HUES64 (cell line): ENCODE measurements around the gene ZNF775.

Experiments used
- H3K27ac ChIP-seq: 2 replicates; pipeline ENCODE4 v1.7.0; 2013; ENCODE audit warnings: low read depth, low read length, inconsistent platforms
- H3K27me3 ChIP-seq: 2 replicates; pipeline ENCODE4 v1.6.1; 2013; ENCODE audit warnings: mild to moderate bottlenecking, low read length; ENCODE audit not compliant: insufficient read depth
- H3K36me3 ChIP-seq: 2 replicates; pipeline ENCODE4 v1.6.1; 2013; ENCODE audit warnings: mild to moderate bottlenecking, low read length; ENCODE audit not compliant: insufficient read depth
- H3K4me1 ChIP-seq: 2 replicates; pipeline ENCODE4 v1.6.1; 2013; ENCODE audit warnings: mild to moderate bottlenecking, low read length, moderate library complexity; ENCODE audit not compliant: insufficient read depth
- H3K4me3 ChIP-seq: 2 replicates; pipeline ENCODE4 v1.5.1; 2013; ENCODE audit warnings: mild to moderate bottlenecking, low read length, moderate library complexity
- H3K9ac ChIP-seq: 2 replicates; pipeline ENCODE4 v1.6.1; 2013; ENCODE audit warnings: mild to moderate bottlenecking, low read depth, low read length
- H3K9me3 ChIP-seq: 2 replicates; pipeline ENCODE4 v1.6.1; 2013; ENCODE audit warnings: low read depth, low read length; ENCODE audit not compliant: insufficient read depth
- WGBS: fragments of 150-250, 120-280 bp; methylation state at CpG from one replicate; pipeline ENCODE4 v1.1.7; 2013; ENCODE audit warnings: missing lambda C conversion rate; 5-methylcytosine and 5-hydroxymethylcytosine counted together

The ZNF775 gene

GRCh38 chr7:150404172-150404804, 25.2 kb downstream of the ZNF775 start:
- Histone ChIP-seq H3K27me3 (no peaks in the 10 kb centered on the region), H3K9ac (peak overlapping the region; percentile 81), H3K36me3 (peaks cover 4% of the 10 kb centered on the region), H3K4me3 (peak overlapping the region; percentile 66), H3K9me3 (no peaks in the 10 kb centered on the region), H3K4me1 (peaks cover 59% of the 10 kb centered on the region), H3K27ac (peak overlapping the region; percentile 98)
- 61% methylated on average over 16 of the region's 16 CpGs for WGBS

- Histone ChIP-seq H3K9me3 (no peaks in the 10 kb centered on the region), H3K27me3 (no peaks in the 10 kb centered on the region), H3K36me3 (peaks cover 8% of the 10 kb centered on the region), H3K4me1 (peaks cover 52% of the 10 kb centered on the region), H3K9ac (peak overlapping the region; percentile 81), H3K4me3 (peak overlapping the region; percentile 66), H3K27ac (peak overlapping the region; percentile 98)
- 2% methylated on average over 86 of the region's 86 CpGs for WGBS
Measured at GRCh38 chr7:150404805-150405583, 25.9 kb downstream of the ZNF775 start.

- Histone ChIP-seq H3K9ac (peak overlapping the region; percentile 81), H3K36me3 (peaks cover 16% of the 10 kb centered on the region), H3K27ac (peak overlapping the region; percentile 98; the same call in 1 of the 2 replicates), H3K4me3 (peak overlapping the region; percentile 66), H3K9me3 (no peaks in the 10 kb centered on the region), H3K27me3 (no peaks in the 10 kb centered on the region), H3K4me1 (peaks cover 45% of the 10 kb centered on the region)
- 5% methylated on average over 35 of the region's 35 CpGs for WGBS
Measured at GRCh38 chr7:150405584-150406311, 26.6 kb downstream of the ZNF775 start.

- peaks cover 40% of the 10 kb centered on the region for H3K4me1 ChIP-seq
Measured at GRCh38 chr7:150406312-150406566, 27.1 kb downstream of the ZNF775 start.

GRCh38 chr7:150406567-150407421, 27.7 kb downstream of the ZNF775 start:
- H3K4me3 ChIP-seq, result peak overlapping the region; percentile 66
- no peak overlapping the region for H3K9ac ChIP-seq
- H3K9me3 ChIP-seq, result no peaks in the 10 kb centered on the region
- 71% methylated on average over 9 of the region's 10 CpGs for WGBS
- H3K4me1 ChIP-seq, result peaks cover 35% of the 10 kb centered on the region
- H3K27me3 ChIP-seq, result no peaks in the 10 kb centered on the region
- H3K36me3 ChIP-seq, result peaks cover 23% of the 10 kb centered on the region
- no peak overlapping the region; the same call in 1 of the 2 replicates for H3K27ac ChIP-seq

More at GRCh38 chr7:150406312-150406566, 27.1 kb downstream of the ZNF775 start:
- Histone ChIP-seq H3K27me3 (no peaks in the 10 kb centered on the region), H3K4me3 (peak overlapping the region; percentile 66), H3K36me3 (peaks cover 20% of the 10 kb centered on the region), H3K9me3 (no peaks in the 10 kb centered on the region), H3K27ac (no peak overlapping the region), H3K9ac (0 out of 2 replicates have a peak overlapping the region, but pooled peaks have one; percentile 81)
- WGBS, result 12% methylated on average over 2 of the region's 2 CpGs

- Histone ChIP-seq H3K9ac (no peak overlapping the region), H3K9me3 (no peaks in the 10 kb centered on the region), H3K27me3 (no peaks in the 10 kb centered on the region), H3K27ac (no peak overlapping the region), H3K36me3 (peaks cover 23% of the 10 kb centered on the region), H3K4me1 (peaks cover 29% of the 10 kb centered on the region), H3K4me3 (no peak overlapping the region)
- WGBS, result 94% methylated on average over 91 of the region's 91 CpGs
Measured at GRCh38 chr7:150407588-150408392, 28.7 kb downstream of the ZNF775 start.

- no peak overlapping the region for H3K4me3 ChIP-seq
- peaks cover 21% of the 10 kb centered on the region for H3K4me1 ChIP-seq
- H3K9me3 ChIP-seq, result no peaks in the 10 kb centered on the region
- 95% methylated on average over 21 of the region's 22 CpGs for WGBS
- H3K27me3 ChIP-seq, result no peaks in the 10 kb centered on the region
- peaks cover 23% of the 10 kb centered on the region for H3K36me3 ChIP-seq
- no peak overlapping the region for H3K9ac ChIP-seq
- no peak overlapping the region for H3K27ac ChIP-seq
Measured at GRCh38 chr7:150408393-150409299, 29.5 kb downstream of the ZNF775 start.

GRCh38 chr7:150409300-150410030, 30.3 kb downstream of the ZNF775 start:
- H3K9ac ChIP-seq, result no peak overlapping the region
- no peaks in the 10 kb centered on the region for H3K9me3 ChIP-seq
- H3K4me3 ChIP-seq, result no peak overlapping the region
- WGBS, result 93% methylated on average over 10 of the region's 10 CpGs
- H3K4me1 ChIP-seq, result peaks cover 12% of the 10 kb centered on the region
- H3K27ac ChIP-seq, result no peak overlapping the region
- H3K36me3 ChIP-seq, result peaks cover 23% of the 10 kb centered on the region
- H3K27me3 ChIP-seq, result no peaks in the 10 kb centered on the region

GRCh38 chr7:150410131-150410530, 31.0 kb downstream of the ZNF775 start:
- no peak overlapping the region for H3K9ac ChIP-seq
- 96% methylated on average over 7 of the region's 7 CpGs for WGBS
- H3K27ac ChIP-seq, result no peak overlapping the region
- no peaks in the 10 kb centered on the region for H3K27me3 ChIP-seq
- no peaks in the 10 kb centered on the region for H3K9me3 ChIP-seq
- peaks cover 10% of the 10 kb centered on the region; the same call in 1 of the 2 replicates for H3K4me1 ChIP-seq
- H3K36me3 ChIP-seq, result peaks cover 23% of the 10 kb centered on the region
- no peak overlapping the region for H3K4me3 ChIP-seq
